Measurements from ENCODE around the gene GFOD1.
A peak's percentile ranks its signal among the peaks of the same experiment; 100 is the strongest.

The GFOD1 gene

GRCh38 chr6:13433709-13434121 lies 53.7 kb downstream of the GFOD1 start:
- no peak for DNase-seq (ENCODE audit: insufficient read length)
- no peak for FAIRE-seq
- TF ChIP-seq POLR2AphosphoS5 (IDR thresholded peaks at IDR 0.05; ENCODE audit: low read depth, low read length), result no peak

DNA sequence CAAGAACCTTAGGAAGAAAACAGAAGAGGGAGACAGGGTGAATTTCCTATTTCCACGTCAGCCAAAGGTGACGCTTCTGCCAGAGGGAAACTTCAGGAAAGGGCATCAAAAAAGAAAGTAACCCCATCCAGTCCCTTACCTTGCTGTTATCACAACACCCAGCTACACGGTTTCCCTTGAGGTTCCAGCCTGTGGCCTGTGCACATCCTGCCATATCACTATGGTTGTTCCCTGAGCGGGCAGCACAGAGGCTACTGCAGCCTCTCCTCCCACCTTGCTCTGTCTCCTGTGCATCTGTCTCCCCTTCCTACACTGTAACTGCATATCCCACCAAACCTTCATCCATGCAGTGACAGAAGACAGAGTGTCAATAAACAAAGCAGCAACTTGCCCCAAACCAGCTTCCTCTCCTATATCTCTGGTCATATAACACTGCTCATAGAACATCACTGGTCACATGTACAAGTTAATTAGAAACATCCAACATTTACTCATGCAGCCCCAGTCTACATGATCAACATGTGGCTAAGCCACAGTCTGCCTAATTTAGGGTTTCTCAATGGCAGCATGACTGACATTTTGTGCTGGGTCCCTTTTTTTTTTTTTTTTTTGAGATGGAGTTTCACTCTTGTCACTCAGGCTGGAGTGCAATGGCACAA lies 54.7 kb downstream of the GFOD1 start:
- peak; percentile 21 for FAIRE-seq
- TF ChIP-seq TAF1 (IDR thresholded peaks at IDR 0.05; ENCODE audit: borderline replicate concordance, low read depth, low read length) (no peak), POLR2A (IDR thresholded peaks at IDR 0.05; ENCODE audit: low read depth, low read length) (no peak), POLR2AphosphoS5 (IDR thresholded peaks at IDR 0.05; ENCODE audit: low read depth, low read length) (no peak)
- DNase-seq (ENCODE audit: insufficient read length), result no peak

- DNase-seq (ENCODE audit: insufficient read length), result no peak
- TF ChIP-seq TAF1 (IDR thresholded peaks at IDR 0.05; ENCODE audit: borderline replicate concordance, low read depth, low read length), result no peak
- no peak for TF ChIP-seq POLR2AphosphoS5 (IDR thresholded peaks at IDR 0.05; ENCODE audit: low read depth, low read length)
- TF ChIP-seq POLR2A (IDR thresholded peaks at IDR 0.05; ENCODE audit: low read depth, low read length), result no peak
- FAIRE-seq, result no peak
Measured at GRCh38 chr6:13431861-13432465, 55.4 kb downstream of the GFOD1 start.

- DNase-seq (ENCODE audit: insufficient read length), result no peak
- FAIRE-seq, result no peak
- TF ChIP-seq POLR2AphosphoS5 (IDR thresholded peaks at IDR 0.05; ENCODE audit: low read depth, low read length) (no peak), POLR2A (IDR thresholded peaks at IDR 0.05; ENCODE audit: low read depth, low read length) (no peak), TAF1 (IDR thresholded peaks at IDR 0.05; ENCODE audit: borderline replicate concordance, low read depth, low read length) (no peak)
Measured at GRCh38 chr6:13431059-13431656, 56.2 kb downstream of the GFOD1 start.

GRCh38 chr6:13429406-13429753 lies 58.0 kb downstream of the GFOD1 start:
- TF ChIP-seq POLR2A (IDR thresholded peaks at IDR 0.05; ENCODE audit: low read depth, low read length), result no peak
- TF ChIP-seq POLR2AphosphoS5 (IDR thresholded peaks at IDR 0.05; ENCODE audit: low read depth, low read length), result no peak

DNA sequence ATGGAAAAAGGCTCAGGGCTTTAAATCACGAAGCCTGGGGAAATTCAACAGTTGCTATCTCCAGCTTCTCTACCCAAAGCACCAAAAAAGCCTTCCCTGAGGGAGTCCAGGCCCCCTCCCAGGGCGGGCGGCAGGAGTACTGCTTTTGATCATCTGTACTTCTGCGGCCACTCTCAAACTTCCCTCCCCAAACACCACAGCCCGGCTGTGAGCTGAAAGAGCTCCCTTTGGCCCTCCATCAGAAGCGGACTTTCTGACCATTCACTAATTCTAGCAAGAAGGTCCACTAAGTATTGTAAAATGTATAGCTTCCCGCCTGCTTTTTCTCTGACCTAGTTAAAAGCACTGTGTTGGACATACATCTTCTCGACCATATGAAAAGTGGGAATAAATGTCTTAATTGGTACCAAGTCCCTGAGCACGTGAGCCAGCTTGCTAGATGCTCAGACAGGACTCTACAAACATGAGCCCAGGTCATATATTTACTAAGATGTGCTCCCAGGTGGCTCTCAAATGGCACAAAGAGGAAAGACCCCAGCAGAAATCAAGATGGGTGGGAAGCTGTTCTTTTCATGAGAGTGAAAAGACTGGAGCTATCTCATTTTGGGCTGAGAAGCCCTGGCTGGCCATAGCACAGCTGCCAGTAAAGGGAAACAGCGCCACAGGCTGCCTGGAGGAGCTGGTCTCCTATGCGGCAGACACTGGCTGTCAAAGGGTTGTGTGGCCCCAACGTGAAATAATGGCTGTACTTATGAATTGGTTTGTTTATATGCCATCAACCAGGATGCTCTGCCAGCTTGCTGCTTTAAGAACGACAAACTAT lies 58.6 kb downstream of the GFOD1 start:
- TF ChIP-seq POLR2A (IDR thresholded peaks at IDR 0.05; ENCODE audit: low read depth, low read length) (no peak), TAF1 (IDR thresholded peaks at IDR 0.05; ENCODE audit: borderline replicate concordance, low read depth, low read length) (no peak), POLR2AphosphoS5 (IDR thresholded peaks at IDR 0.05; ENCODE audit: low read depth, low read length) (no peak)
- DNase-seq (ENCODE audit: insufficient read length) (no peak), FAIRE-seq (peak; percentile 67)

More at GRCh38 chr6:13429406-13429753, 58.0 kb downstream of the GFOD1 start:
- no peak for DNase-seq (ENCODE audit: insufficient read length)
- no peak for FAIRE-seq

DNA sequence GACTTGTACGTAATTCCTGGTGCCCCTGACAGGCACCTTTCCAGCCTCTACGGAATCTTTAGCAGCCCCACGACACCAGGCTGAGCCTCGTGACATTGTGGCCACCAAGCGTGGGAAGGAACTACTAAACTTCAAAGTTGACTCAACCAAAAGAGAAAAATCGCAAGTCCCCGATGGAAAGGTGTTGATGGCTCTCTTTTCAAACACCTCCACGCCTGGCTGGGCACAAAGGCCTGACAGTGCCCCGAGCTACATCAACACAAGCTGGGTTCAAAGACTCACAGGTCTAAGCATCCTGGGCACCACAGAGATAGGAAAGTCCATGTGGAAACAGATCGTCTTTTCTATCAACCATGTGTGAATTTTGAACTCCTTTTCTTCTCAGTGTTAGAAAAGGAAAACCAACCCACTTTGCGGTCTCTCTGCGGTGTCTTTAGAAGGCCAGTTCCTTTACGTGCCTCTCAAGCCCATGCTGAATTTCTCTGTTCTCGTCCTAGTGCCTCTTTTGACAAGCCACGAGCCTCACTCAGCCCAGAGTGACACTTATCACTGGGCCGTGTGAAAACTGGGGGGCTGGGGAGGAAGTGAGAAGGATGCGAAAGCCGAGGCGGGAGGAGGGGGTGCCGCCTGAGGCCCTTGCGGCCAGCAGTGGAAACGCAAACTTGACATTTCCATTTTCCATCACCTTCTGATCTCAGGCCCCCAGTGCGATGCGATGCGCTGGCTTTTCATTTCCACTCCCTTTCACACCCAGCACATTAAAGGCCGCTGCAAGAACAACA lies 59.4 kb downstream of the GFOD1 start:
- FAIRE-seq, result peak; percentile 88
- TF ChIP-seq POLR2AphosphoS5 (IDR thresholded peaks at IDR 0.05; ENCODE audit: low read depth, low read length), result no peak
- TF ChIP-seq POLR2A (IDR thresholded peaks at IDR 0.05; ENCODE audit: low read depth, low read length), result peak; percentile 25; the same call in 1 of the 2 replicates
- TF ChIP-seq TAF1 (IDR thresholded peaks at IDR 0.05; ENCODE audit: borderline replicate concordance, low read depth, low read length), result peak; percentile 40; the same call in 1 of the 2 replicates
- peak; percentile 54 for DNase-seq (ENCODE audit: insufficient read length)

- peak; percentile 77 for FAIRE-seq
- no peak for DNase-seq (ENCODE audit: insufficient read length)
- TF ChIP-seq POLR2AphosphoS5 (IDR thresholded peaks at IDR 0.05; ENCODE audit: low read depth, low read length) (no peak), POLR2A (IDR thresholded peaks at IDR 0.05; ENCODE audit: low read depth, low read length) (no peak; the same call in 1 of the 2 replicates), TAF1 (IDR thresholded peaks at IDR 0.05; ENCODE audit: borderline replicate concordance, low read depth, low read length) (no peak)
Measured at GRCh38 chr6:13427316-13427715, 60.1 kb downstream of the GFOD1 start.

GRCh38 chr6:13425943-13426931 lies 61.2 kb downstream of the GFOD1 start:
- DNase-seq (ENCODE audit: insufficient read length) (no peak), FAIRE-seq (peak; percentile 82)
- TF ChIP-seq TAF1 (IDR thresholded peaks at IDR 0.05; ENCODE audit: borderline replicate concordance, low read depth, low read length) (no peak), POLR2A (IDR thresholded peaks at IDR 0.05; ENCODE audit: low read depth, low read length) (no peak), POLR2AphosphoS5 (IDR thresholded peaks at IDR 0.05; ENCODE audit: low read depth, low read length) (no peak)

All from GM12892 (cell line).